Measurements from ENCODE around the gene ACTL10.
"Not testable (repeated sequence)": the region's sequence is repeated elsewhere in the genome, so short reads cannot be mapped to it uniquely, and the experiment has no call there.

The ACTL10 gene

DNA sequence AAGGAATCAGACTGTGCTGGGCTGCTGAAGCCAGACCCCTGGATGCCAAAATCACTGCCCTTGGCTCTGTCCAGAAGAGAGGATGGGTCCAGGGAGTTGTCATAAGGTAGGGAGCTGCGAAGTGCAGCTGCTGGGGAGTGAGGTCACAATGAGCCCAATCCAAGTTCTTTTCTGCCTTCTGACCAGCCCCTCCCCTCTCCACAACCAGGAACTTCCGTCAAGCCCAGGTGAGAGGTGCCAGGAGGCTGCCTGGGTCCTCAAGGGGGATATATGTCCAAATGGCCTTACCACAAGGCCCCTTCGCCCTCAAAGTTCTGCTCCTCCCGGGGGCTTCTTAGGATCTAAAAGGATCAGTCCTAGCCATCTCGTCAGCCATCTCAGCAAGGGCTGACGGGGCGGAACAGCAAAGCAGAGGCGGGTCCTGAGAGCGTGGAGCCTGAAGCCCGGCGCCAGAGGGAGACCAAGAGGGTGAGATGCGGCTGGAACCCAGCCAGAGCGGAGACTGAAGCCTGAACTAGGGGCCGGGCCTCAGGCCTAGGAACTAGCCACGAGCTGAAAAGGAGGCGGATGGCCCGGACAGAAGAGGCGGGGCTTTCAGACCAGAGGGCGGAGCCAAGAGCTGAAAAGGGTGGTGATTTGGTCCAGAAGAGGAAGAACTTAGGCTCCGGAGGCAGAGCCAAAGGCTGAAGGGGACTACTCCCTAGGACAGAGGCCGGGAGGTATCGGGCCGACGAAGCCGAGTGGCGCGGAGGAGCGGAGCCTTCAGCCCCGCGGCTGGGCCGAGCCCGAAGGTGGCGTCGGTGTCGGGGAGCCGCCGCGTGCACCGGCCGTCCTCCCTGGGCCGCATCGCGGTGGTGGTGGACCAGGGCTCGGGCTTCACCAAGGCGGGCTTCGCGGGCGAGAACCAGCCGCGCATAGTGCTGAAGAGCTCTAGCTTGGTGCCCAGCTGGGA, at the start of gene ACTL10:
TSS of gene ACTL10 (plus strand) at position 651 of the 952 bp plus-strand sequence. CDS start 555 bp downstream, outside the sequence.
- DNase-seq (ENCODE audit: low spot score): peak; percentile 98

DNA sequence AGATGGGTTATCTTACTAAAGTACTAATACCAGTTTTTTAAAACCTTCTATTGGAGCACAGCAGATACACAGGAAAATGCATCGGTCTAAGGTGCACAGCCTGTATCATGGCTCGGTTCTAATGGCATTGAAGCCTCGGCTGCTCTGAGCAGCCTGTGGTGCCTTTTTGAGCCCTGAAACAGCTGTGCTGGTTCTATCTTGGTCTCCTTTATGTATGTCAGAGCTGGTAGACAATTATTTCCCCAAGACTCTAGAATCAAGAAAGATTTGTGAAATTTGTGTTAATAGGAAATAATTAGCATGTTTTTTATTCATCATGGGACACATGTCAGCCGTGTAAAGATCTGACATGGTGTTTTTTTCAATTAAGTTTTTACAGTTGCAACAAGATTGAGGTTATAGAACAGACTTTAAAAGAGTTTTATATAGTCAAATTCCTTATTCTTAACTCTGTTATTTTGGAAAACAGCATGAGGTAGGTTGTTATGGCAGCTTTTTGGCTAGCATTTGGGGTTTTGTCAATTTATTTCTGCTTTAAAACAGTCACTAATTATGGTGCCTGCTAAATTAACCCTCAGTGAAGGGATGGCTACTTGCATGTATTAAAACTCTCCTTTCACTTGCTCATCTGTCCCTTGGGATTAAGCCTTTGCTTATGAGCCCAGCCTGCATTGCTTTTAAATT, 44.9 kb upstream of the ACTL10 start:
- DNase-seq (ENCODE audit: low spot score): no peak

DNA sequence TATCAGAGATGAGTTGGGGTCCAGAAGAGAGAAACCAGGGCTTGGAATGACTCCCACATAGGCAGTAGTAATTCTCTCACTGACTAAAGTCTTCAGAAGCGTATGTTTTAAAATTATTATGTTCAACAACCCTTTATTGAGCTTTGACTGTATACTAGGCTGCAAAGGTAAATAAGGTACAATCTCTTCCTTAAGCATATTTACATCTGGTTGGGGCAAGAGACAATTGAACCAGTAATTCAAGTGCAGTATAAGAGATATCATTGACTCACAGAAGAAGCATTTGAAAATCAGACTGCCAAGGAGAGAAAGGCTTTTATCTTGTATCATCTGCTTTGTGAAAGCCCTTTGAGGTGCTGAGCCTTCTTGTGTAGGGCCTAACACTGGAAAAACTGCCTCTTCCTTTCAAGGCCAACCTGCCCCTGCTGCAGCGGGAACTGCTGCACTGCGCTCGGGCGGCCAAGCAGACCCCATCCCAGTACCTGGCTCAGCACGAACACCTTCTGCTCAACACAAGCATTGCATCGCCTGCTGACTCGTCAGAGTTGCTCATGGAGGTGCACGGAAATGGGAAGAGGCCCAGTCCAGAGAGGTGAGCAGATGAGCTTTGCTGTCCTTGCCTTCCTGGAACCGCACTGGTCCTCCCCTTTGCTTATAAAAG, 43.9 kb upstream of the ACTL10 start:
- DNase-seq (ENCODE audit: low spot score): no peak

DNA sequence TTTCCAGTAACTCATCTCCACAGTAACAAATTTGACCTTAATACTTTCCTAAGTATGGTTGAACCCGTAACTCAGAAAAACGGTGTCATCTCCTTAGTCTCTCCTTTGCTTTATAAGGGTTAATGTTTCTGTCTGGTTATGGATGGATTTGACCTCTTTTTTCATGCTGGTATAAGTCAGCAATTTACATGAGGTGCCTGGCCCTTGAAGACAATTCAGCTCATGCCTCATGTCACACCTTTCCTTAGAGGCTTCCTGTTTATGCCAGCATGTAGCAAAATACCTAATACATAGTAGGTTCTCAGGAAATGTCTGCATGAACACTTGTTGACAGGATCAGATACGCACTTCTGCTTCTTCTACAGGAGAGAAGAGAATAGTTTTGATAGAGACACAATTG, 42.3 kb upstream of the ACTL10 start:
- no peak for DNase-seq (ENCODE audit: low spot score)

DNA sequence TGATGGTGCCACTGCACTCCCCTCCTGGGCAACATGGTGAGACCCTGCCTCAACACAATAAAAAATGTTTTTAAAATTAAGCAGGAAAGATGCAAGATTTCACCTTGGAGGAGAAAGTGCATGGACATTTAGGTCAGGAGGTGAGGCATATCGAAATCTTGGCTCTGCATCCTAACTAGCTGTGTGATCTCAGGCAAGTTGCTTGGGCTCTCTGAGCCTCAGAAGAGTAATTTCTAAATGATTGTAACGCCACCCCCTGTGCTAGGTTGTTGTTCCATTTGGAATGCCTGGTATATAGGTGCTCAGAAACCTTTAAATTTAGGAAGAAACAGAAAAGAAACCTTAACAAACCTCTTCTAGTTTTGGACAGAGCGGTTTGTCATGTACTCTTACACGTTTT, 40.6 kb upstream of the ACTL10 start:
- DNase-seq (ENCODE audit: low spot score): no peak

DNA sequence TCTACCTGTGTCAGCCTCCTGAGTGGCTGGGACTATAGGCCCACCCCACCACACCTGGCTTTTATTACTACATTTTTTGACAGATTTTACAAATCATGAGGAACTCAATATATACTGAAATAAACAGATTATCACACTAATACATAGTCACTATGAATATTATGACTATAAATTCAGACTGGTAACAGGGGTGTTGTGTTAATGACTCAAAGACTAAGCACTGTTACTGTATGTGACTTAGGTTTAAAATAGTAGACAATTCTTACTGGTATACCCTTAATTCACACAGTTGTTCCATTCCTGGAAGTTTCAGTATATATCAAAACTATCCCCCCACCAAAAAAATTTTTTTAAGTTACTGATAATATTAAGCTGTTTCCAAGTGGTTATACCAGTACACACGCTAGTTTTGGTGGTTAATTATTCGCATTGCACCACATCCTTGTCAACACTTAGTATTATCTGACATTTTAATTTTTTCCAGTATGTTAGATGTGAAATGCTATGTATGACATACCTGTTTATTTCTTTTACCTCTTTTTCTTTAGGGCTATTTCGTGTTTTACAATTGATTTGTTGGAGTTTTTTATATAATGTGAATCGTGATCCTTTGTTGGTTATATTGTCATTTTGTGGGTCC, 39.0 kb upstream of the ACTL10 start:
- no peak for DNase-seq (ENCODE audit: low spot score)

GRCh38 chr20:33629533-33629932, 37.2 kb upstream of the ACTL10 start:
- no peak for DNase-seq (ENCODE audit: low spot score)

DNA sequence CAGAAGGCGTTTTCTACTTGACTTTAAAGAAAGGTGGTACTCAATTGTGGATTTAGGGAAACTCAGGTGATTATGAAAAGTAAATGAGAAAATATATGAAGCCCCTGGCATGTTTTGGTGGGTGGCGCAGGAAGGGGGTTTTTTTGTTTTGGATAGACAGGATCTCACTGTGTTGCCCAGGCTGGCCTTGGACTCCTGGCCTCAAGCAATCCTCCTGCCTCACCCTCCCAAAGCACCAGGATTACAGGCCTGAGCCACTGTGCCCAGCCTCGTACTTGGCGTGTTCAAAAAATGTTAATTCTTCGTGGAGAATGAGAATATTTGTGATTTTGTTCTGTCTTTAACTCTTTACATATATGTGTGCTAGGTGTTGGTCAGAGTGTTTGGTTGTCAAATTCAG, 36.8 kb upstream of the ACTL10 start:
- DNase-seq (ENCODE audit: low spot score): no peak

DNA sequence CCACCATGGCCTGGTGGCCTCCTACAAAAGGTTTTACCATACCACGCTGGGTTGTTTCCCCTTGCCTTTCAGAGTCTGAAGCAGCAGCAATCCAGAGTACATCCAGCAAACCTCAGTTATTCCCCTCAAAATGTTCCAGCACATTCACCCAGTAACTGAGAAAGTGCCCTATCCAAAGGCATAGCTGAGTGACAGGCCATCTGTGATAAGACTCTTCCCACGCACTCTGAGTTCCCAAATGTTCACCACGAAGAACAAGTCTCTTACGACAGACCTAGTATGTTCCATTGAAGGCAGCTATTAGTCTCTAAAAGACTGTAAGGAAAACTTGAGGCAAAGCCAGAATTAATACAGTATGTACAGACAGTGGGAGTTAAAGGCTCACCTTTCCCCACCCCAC, 36.2 kb upstream of the ACTL10 start:
- DNase-seq (ENCODE audit: low spot score): no peak

GRCh38 chr20:33631910-33632309, 34.8 kb upstream of the ACTL10 start:
- DNase-seq (ENCODE audit: low spot score): not testable (repeated sequence)

- no peak for DNase-seq (ENCODE audit: low spot score)
Measured at GRCh38 chr20:33635341-33635740, 31.4 kb upstream of the ACTL10 start.

GRCh38 chr20:33636776-33637175, 30.0 kb upstream of the ACTL10 start:
- no peak for DNase-seq (ENCODE audit: low spot score)

DNA sequence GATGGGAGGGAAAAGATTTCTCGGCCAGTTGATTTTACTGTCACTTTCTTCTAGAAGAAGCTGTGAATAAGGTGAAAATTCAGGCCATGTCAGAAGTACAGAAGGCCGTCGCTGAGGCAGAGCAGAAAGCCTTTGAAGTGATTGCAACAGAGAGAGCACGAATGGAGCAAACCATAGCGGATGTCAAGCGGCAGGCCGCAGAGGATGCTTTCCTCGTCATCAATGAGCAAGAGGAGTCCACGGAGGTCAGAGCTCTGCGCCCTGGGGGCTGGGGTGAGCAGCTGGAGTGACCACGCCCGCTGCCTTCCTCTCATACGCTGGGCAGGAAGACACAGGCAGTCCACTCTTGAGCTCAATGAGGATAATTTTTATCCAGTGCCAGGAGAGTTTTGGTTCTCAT, 26.5 kb upstream of the ACTL10 start:
- DNase-seq (ENCODE audit: low spot score): no peak

GRCh38 chr20:33644313-33645071, 22.3 kb upstream of the ACTL10 start:
- DNase-seq (ENCODE audit: low spot score): no peak

GRCh38 chr20:33645072-33645358, 21.7 kb upstream of the ACTL10 start:
- no peak for DNase-seq (ENCODE audit: low spot score)

GRCh38 chr20:33645396-33645795, 21.3 kb upstream of the ACTL10 start:
- no peak for DNase-seq (ENCODE audit: low spot score)

GRCh38 chr20:33646191-33646590, 20.6 kb upstream of the ACTL10 start:
- no peak for DNase-seq (ENCODE audit: low spot score)

DNA sequence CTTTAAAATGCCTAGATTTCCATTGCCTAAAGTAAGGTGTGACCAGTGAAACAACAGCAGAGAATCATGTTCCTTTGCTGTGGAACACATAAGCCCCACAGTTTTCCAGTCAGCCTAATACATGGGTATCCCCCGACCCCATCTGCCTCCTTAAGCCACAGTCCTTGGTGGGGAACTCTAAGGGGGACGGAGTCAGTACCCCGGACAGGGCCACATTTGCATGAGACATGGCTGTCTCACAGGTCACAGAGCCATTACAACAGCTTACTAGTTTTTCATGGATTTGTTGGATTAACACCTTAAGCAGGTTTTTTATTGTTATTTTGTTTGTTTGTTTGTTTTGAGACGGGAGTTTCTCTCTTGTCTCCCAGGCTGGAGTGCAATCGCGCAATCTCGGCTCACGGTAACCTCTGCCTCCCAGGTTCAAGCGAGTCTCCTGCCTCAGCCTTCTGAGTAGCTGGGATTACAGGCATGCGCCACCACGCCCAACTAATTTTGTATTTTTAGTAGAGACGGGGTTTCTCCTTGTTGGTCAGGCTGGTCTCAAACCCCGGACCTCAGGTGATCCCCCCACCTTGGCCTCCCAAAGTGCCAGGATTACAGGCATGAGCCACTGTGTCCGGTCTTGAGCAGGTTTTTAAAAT, 19.7 kb upstream of the ACTL10 start:
- peak; percentile 10 for DNase-seq (ENCODE audit: low spot score)

GRCh38 chr20:33647603-33648395, 18.9 kb upstream of the ACTL10 start:
- DNase-seq (ENCODE audit: low spot score): peak; percentile 86

DNA sequence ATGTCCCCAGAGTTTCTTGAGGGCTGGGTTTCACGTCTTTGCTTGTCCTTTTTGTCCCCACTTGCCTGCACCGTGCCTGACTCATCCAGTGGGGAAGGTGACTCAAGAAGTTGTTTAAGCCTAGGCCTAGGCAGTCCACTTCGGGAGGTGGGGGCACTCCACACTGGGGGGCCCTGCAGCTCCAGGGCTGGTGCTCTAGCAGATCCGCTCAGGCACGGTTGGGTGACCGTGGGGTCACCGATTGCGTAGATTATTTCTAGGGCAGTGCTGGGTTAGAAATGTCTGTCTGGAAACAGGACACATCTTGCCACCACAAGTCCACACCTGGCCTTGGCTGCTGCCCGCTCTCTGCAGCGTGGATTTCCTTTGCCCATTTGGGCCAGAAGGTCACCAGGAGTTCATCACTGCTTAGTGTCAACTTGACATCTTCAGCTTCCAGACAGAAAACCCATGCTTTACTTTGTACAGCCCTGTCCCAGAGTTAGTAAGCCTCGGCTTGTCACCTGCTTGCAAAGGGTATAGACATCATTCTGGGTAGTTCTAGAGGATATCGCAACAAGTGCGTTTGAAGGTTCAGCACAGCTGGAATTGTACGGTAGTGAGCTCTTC, 18.2 kb upstream of the ACTL10 start:
- DNase-seq (ENCODE audit: low spot score): peak; percentile 39

Data from AG08396 (cell line).